BJ (cell line): ENCODE data around the gene TNFRSF4. TPM values are rescaled to one million over a fixed set of nuclear protein-coding genes. Genes with fewer than 3 reads are reported as not detected.
"Not testable (repeated sequence)": the region's sequence is repeated elsewhere in the genome, so short reads cannot be mapped to it uniquely, and the experiment has no call there.

ENCODE experiments used
- CTCF ChIA-PET: fragments of 350-600 bp; formaldehyde crosslinking; extraction: SDS; loops from one replicate; lab custom pipeline; 2021; ENCODE audit warnings: antibody characterized with exemption, inconsistent platforms; lab: Yijun Ruan, JAX
- POLR2A ChIA-PET: fragments of 300-600 bp; sonication (Branson Sonifier 250); formaldehyde crosslinking; extraction: SDS; loops from one replicate; lab custom pipeline; 2021; ENCODE audit warnings: antibody characterized with exemption; lab: Charles Lee
- DNase-seq: peaks from one replicate; pipeline ENCODE4 v3.0.0-alpha.2; 2011; ENCODE audit warnings: low read depth
- H3K27me3 ChIP-seq: 2 replicates; pipeline ENCODE4 v1.6.0; 2011; ENCODE audit warnings: low read length; ENCODE audit not compliant: control insufficient read depth, insufficient read depth
- H3K36me3 ChIP-seq: 2 replicates; pipeline ENCODE4 v1.5.1; 2011; ENCODE audit warnings: low read length; ENCODE audit not compliant: control insufficient read depth, insufficient read depth
- H3K4me3 ChIP-seq: 2 replicates; pipeline ENCODE4 v1.5.1; 2011; ENCODE audit warnings: low read depth, mild to moderate bottlenecking, control low read depth, low read length
- CTCF ChIP-seq: IDR thresholded peaks from 2 replicates; pipeline ENCODE4 v1.5.1; 2011; ENCODE audit warnings: low read depth, mild to moderate bottlenecking, control low read depth, inconsistent platforms, low read length, moderate library complexity; ENCODE audit not compliant: insufficient read depth
- polyA plus RNA-seq: library from polyadenylated mRNA; depleted of rRNA; stranded (reverse); fragments of >200 nt; gene quantifications from 2 replicates; pipeline ENCODE4 v1.2.3, GENCODE V29; 2011

The TNFRSF4 gene
- polyA plus RNA-seq, 1 experiment, result not detected

GRCh38 chr1:1255078-1255477 is 41.1 kb upstream of the TNFRSF4 start:
- TF ChIP-seq CTCF, result no peak
- no peak overlapping the region for H3K4me3 ChIP-seq
- H3K27me3 ChIP-seq, result no peaks in the 10 kb centered on the region
- CTCF ChIA-PET, result interaction anchor here (2.0 kb wide), 1 partner anchor 133 kb away, joined by 10 read pairs; no protein-coding TSS in a partner anchor
- H3K36me3 ChIP-seq, result peaks cover 27% of the 10 kb centered on the region
- no peak for DNase-seq
- POLR2A ChIA-PET, result no interaction called here

- POLR2A ChIA-PET, result no interaction called here
- Histone ChIP-seq H3K4me3 (no peak overlapping the region), H3K36me3 (peaks cover 23% of the 10 kb centered on the region), H3K27me3 (no peaks in the 10 kb centered on the region)
- CTCF ChIA-PET, result interaction anchor here (2.0 kb wide), 1 partner anchor 132 kb away, joined by 10 read pairs; no protein-coding TSS in a partner anchor
- no peak for TF ChIP-seq CTCF
- no peak for DNase-seq
Measured at GRCh38 chr1:1254667-1254998, 40.7 kb upstream of the TNFRSF4 start.

- no peaks in the 10 kb centered on the region for H3K27me3 ChIP-seq
- H3K36me3 ChIP-seq, result peaks cover 20% of the 10 kb centered on the region
- no peak for DNase-seq
- ChIA-PET CTCF (interaction anchor here (2.0 to 4.6 kb wide), 2 partner anchors 132 kb away, joined by 10 to 22 read pairs; no protein-coding TSS in a partner anchor), POLR2A (no interaction called here)
- no peak overlapping the region for H3K4me3 ChIP-seq
- no peak for TF ChIP-seq CTCF
Measured at GRCh38 chr1:1253972-1254666, 40.2 kb upstream of the TNFRSF4 start.

GRCh38 chr1:1253314-1253713 is 39.4 kb upstream of the TNFRSF4 start:
- no peak for DNase-seq
- CTCF ChIA-PET, result interaction anchor here (4.6 kb wide), 1 partner anchor 131 kb away, joined by 22 read pairs; no protein-coding TSS in a partner anchor
- Histone ChIP-seq H3K36me3 (peaks cover 16% of the 10 kb centered on the region), H3K4me3 (no peak overlapping the region), H3K27me3 (no peaks in the 10 kb centered on the region)
- POLR2A ChIA-PET, result no interaction called here
- no peak for TF ChIP-seq CTCF

- no peak for DNase-seq
- POLR2A ChIA-PET, result no interaction called here
- CTCF ChIA-PET, result interaction anchor here (1.1 to 4.6 kb wide), 5 partner anchors 11 to 133 kb away, joined by 4 to 22 read pairs (median 7); no protein-coding TSS in a partner anchor
- Histone ChIP-seq H3K36me3 (peaks cover 11% of the 10 kb centered on the region), H3K4me3 (no peak overlapping the region), H3K27me3 (no peaks in the 10 kb centered on the region)
- no peak for TF ChIP-seq CTCF
Measured at GRCh38 chr1:1250786-1251284, 36.9 kb upstream of the TNFRSF4 start.

GRCh38 chr1:1248009-1248913 is 34.3 kb upstream of the TNFRSF4 start:
- POLR2A ChIA-PET, DNase-seq: not testable (repeated sequence)
- CTCF ChIA-PET, result interaction anchor here (0.7 kb wide), 1 partner anchor 268 kb away, joined by 3 read pairs; no protein-coding TSS in a partner anchor

More at GRCh38 chr1:1248009-1248913, 34.3 kb upstream of the TNFRSF4 start:
- not testable (repeated sequence) for H3K4me3 ChIP-seq, H3K36me3 ChIP-seq, H3K27me3 ChIP-seq
